H9 (cell line): ENCODE results near the gene A2ML1. TPM values are rescaled to one million over a fixed set of nuclear protein-coding genes. Genes with fewer than 3 reads are reported as not detected.
A peak's percentile ranks its signal among the peaks of the same experiment; 100 is the strongest.

ENCODE experiments used
- DNase-seq: peaks from one replicate; pipeline ENCODE4 v3.0.0-alpha.2; 2017
- H2AFZ ChIP-seq: one replicate; pipeline ENCODE4 v1.6.1; 2013; ENCODE audit warnings: mild to moderate bottlenecking, low read length, control low read depth, moderate library complexity
- H2AK5ac ChIP-seq: 2 replicates; pipeline ENCODE4 v1.6.1; 2013; ENCODE audit warnings: low read length, control low read depth, mixed read lengths; ENCODE audit not compliant: insufficient read length
- H2BK120ac ChIP-seq: one replicate; pipeline ENCODE4 v1.6.1; 2013; ENCODE audit warnings: low read depth, mild to moderate bottlenecking, low read length, control low read depth, inconsistent platforms; ENCODE audit not compliant: poor library complexity, severe bottlenecking
- H2BK12ac ChIP-seq: 2 replicates; pipeline ENCODE4 v1.6.1; 2013; ENCODE audit warnings: low read length, control low read depth, mixed read lengths, low read depth; ENCODE audit not compliant: insufficient read length
- H2BK15ac ChIP-seq: 2 replicates; pipeline ENCODE4 v1.6.1; 2013; ENCODE audit warnings: low read depth, low read length, control low read depth
- H2BK20ac ChIP-seq: one replicate; pipeline ENCODE4 v1.6.1; 2013; ENCODE audit warnings: low read depth, mild to moderate bottlenecking, low read length, control low read depth, inconsistent platforms; ENCODE audit not compliant: poor library complexity, severe bottlenecking
- H2BK5ac ChIP-seq: 2 replicates; pipeline ENCODE4 v1.6.1; 2013; ENCODE audit warnings: low read length, control low read depth, mixed read lengths; ENCODE audit not compliant: insufficient read length
- H3K14ac ChIP-seq: 2 replicates; pipeline ENCODE4 v1.6.1; 2013; ENCODE audit warnings: low read length, control low read depth; ENCODE audit not compliant: insufficient read depth
- H3K18ac ChIP-seq: 2 replicates; pipeline ENCODE4 v1.6.1; 2013; ENCODE audit warnings: low read depth, mild to moderate bottlenecking, mixed read lengths, low read length, control low read depth; ENCODE audit not compliant: insufficient read length
- H3K23ac ChIP-seq: 2 replicates; pipeline ENCODE4 v1.6.1; 2013; ENCODE audit warnings: low read length, control low read depth, mixed read lengths, low read depth; ENCODE audit not compliant: insufficient read length
- H3K23me2 ChIP-seq: 2 replicates; pipeline ENCODE4 v1.6.1; 2013; ENCODE audit warnings: low read depth, mild to moderate bottlenecking, mixed read lengths, low read length, control low read depth; ENCODE audit not compliant: insufficient read length, poor library complexity, severe bottlenecking
- H3K27ac ChIP-seq: 2 replicates; pipeline ENCODE4 v1.5.1; 2013; ENCODE audit warnings: low read length, control low read depth, mixed read lengths, low read depth; ENCODE audit not compliant: insufficient read length
- H3K27me3 ChIP-seq: 2 replicates; pipeline ENCODE4 v1.6.1; 2013; ENCODE audit warnings: low read length, control low read depth, inconsistent platforms; ENCODE audit not compliant: insufficient read depth
- H3K4ac ChIP-seq: 2 replicates; pipeline ENCODE4 v1.6.1; 2013; ENCODE audit warnings: low read depth, mild to moderate bottlenecking, control low read depth, inconsistent platforms, low read length, moderate library complexity
- H3K4me1 ChIP-seq: 2 replicates; pipeline ENCODE4 v1.6.1; 2013; ENCODE audit warnings: low read length, control low read depth, inconsistent platforms; ENCODE audit not compliant: insufficient read depth
- H3K4me2 ChIP-seq: 2 replicates; pipeline ENCODE4 v1.6.1; 2013; ENCODE audit warnings: low read length, control low read depth, mixed read lengths; ENCODE audit not compliant: insufficient read length, insufficient read depth
- H3K56ac ChIP-seq: 2 replicates; pipeline ENCODE4 v1.6.1; 2013; ENCODE audit warnings: low read depth, mild to moderate bottlenecking, mixed read lengths, low read length, control low read depth; ENCODE audit not compliant: insufficient read length
- H3K79me1 ChIP-seq: 2 replicates; pipeline ENCODE4 v1.6.1; 2013; ENCODE audit warnings: low read depth, mild to moderate bottlenecking, moderate library complexity, low read length, control low read depth, inconsistent platforms; ENCODE audit not compliant: insufficient read depth, poor library complexity, severe bottlenecking
- H3K79me2 ChIP-seq: 2 replicates; pipeline ENCODE4 v1.6.1; 2013; ENCODE audit warnings: low read length, control low read depth, inconsistent platforms; ENCODE audit not compliant: insufficient read depth
- H3K9ac ChIP-seq: 2 replicates; pipeline ENCODE4 v1.6.1; 2013; ENCODE audit warnings: low read length, control low read depth, mixed read lengths; ENCODE audit not compliant: insufficient read length; ENCODE audit errors: extremely low read depth
- H3K9me3 ChIP-seq: one replicate; pipeline ENCODE4 v1.6.1; 2013; ENCODE audit warnings: low read depth, low read length, inconsistent platforms; ENCODE audit not compliant: control insufficient read depth
- H3T11ph ChIP-seq: one replicate; pipeline ENCODE4 v1.6.1; 2013; ENCODE audit warnings: mild to moderate bottlenecking, low read length, control low read depth, inconsistent platforms
- H4K20me1 ChIP-seq: one replicate; pipeline ENCODE4 v1.6.1; 2013; ENCODE audit not compliant: control insufficient read depth, insufficient read length, insufficient read depth
- H4K5ac ChIP-seq: 2 replicates; pipeline ENCODE4 v1.6.1; 2013; ENCODE audit warnings: low read depth, mild to moderate bottlenecking, mixed read lengths, low read length, control low read depth; ENCODE audit not compliant: insufficient read length
- H4K8ac ChIP-seq: replicated peaks from 2 replicates; pipeline ENCODE4 v1.6.1; 2013; ENCODE audit warnings: low read length, control low read depth, mixed read lengths, low read depth; ENCODE audit not compliant: insufficient read length
- H4K91ac ChIP-seq: 2 replicates; pipeline ENCODE4 v1.6.1; 2013; ENCODE audit warnings: low read depth, mild to moderate bottlenecking, moderate library complexity, mixed read lengths, low read length, control low read depth; ENCODE audit not compliant: insufficient read length
- H3K27ac Mint-ChIP-seq, 3 experiments: 2 replicates in 2 of 3; 3 replicates in 1 of 3; pipeline ENCODE4 v1.8.0; 2020 to 2021; ENCODE audit warnings: mixed read lengths in 3 of 3, mild to moderate bottlenecking in 1 of 3, moderate library complexity in 1 of 3
- H3K27me3 Mint-ChIP-seq: 2 replicates; pipeline ENCODE4 v1.8.0; 2021; ENCODE audit warnings: low read depth, mild to moderate bottlenecking, moderate library complexity, mixed read lengths
- H3K36me3 Mint-ChIP-seq, 3 experiments: 2 replicates in 2 of 3; 3 replicates in 1 of 3; pipeline ENCODE4 v1.8.0; 2020 to 2021; ENCODE audit warnings: low read depth in 3 of 3, mixed read lengths in 3 of 3; ENCODE audit not compliant: insufficient read depth in 1 of 3
- H3K4me1 Mint-ChIP-seq, 2 experiments: 2 replicates each; pipeline ENCODE4 v1.8.0; 2020; ENCODE audit warnings: mixed read lengths in 2 of 2
- H3K4me3 Mint-ChIP-seq, 2 experiments: 2 replicates in 1 of 2; 3 replicates in 1 of 2; pipeline ENCODE4 v1.8.0; 2020 to 2021; ENCODE audit warnings: mild to moderate bottlenecking in 2 of 2, mixed read lengths in 2 of 2, moderate library complexity in 1 of 2
- H3K9me3 Mint-ChIP-seq, 2 experiments: 2 replicates in 1 of 2; 3 replicates in 1 of 2; pipeline ENCODE4 v1.8.0; 2020; ENCODE audit warnings: mild to moderate bottlenecking in 2 of 2, mixed read lengths in 2 of 2, moderate library complexity in 1 of 2
- CTCF ChIP-seq: fragments of 200-600 bp; sonication (generic); conservative IDR thresholded peaks from 3 replicates; pipeline ENCODE4 v1.8.0; 2021; ENCODE audit warnings: antibody characterized with exemption, mild to moderate bottlenecking
- WGBS: extraction: QIAGEN DNeasy Blood & Tissue Kit; methylation state at CpG from one replicate; pipeline ENCODE4 v1.1.7; 2013; ENCODE audit warnings: missing lambda C conversion rate, low lambda C conversion rate, mixed read lengths; ENCODE audit not compliant: insufficient read length; ENCODE audit errors: extremely low coverage; 5-methylcytosine and 5-hydroxymethylcytosine counted together
- total RNA-seq: library from RNA; stranded (reverse); gene quantifications from 2 replicates; pipeline ENCODE4 v1.2.1, GENCODE V29; 2021

The A2ML1 gene
- total RNA-seq, 1 experiment from 2014 or later, result 2.8 TPM

DNA sequence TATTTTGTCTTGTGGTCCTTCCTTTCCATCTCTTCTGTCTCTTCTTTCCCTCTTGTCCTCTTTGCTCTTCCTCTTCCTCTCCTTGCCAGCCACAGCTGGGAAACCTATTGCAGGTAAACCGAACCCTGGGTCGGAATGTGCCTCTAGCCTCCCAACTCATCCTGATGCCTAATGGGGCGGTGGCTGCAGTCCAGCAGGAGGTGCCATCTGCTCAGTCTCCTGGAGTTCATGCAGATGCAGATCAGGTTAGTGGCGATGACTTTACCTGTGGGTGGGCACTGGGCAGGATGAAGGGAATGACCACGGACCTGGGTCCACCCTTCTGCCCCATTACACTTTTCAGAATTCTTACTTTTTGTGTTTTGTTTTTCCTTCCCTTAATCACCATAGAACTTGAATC is 100.1 kb downstream of the A2ML1 start:
- Mint-ChIP-seq H3K27me3 (no peaks in the 10 kb centered on the region), H3K4me3 (peak overlapping the region in 1 of 2 experiments; percentile 39; a peak in 2 of 5 replicates), H3K9me3 (no peaks in the 10 kb centered on the region), H3K36me3 (peaks cover 46 to 50% (median 49%) of the 10 kb centered on the region in 3 experiments), H3K27ac (peak overlapping the region in 2 of 3 experiments; percentile 40 to 89; a peak in 4 of 7 replicates), H3K4me1 (peaks cover 15 to 28% of the 10 kb centered on the region in 2 experiments)
- Histone ChIP-seq H4K20me1 (no peaks in the 10 kb centered on the region), H4K5ac (no peak overlapping the region), H2BK120ac (no peak overlapping the region), H4K8ac (no peak overlapping the region), H2AK5ac (no peak overlapping the region), H2BK20ac (no peak overlapping the region), H3K4me1 (peaks cover 2% of the 10 kb centered on the region; the same call in 1 of the 2 replicates), H3K9me3 (no peaks in the 10 kb centered on the region), H3K27ac (no peak overlapping the region), H3K79me1 (peaks cover 6% of the 10 kb centered on the region), H3K79me2 (peaks cover 48% of the 10 kb centered on the region), H3K14ac (no peak overlapping the region), H3K9ac (no peak overlapping the region), H3K18ac (no peak overlapping the region), H2BK15ac (no peak overlapping the region), H3K23me2 (no peaks in the 10 kb centered on the region), H2BK12ac (no peak overlapping the region), H2AFZ (no peak overlapping the region), H3K23ac (no peak overlapping the region), H3K4me2 (no peak overlapping the region), H3K27me3 (no peaks in the 10 kb centered on the region), H2BK5ac (no peak overlapping the region), H3K56ac (no peak overlapping the region), H3T11ph (no peak overlapping the region), H3K4ac (no peak overlapping the region), H4K91ac (no peak overlapping the region)
- whole genome bisulfite sequencing, result no CpG with 5 or more reads among the region's 5 CpGs
- TF ChIP-seq CTCF, result peak; percentile 26; the same call in 1 of the 3 replicates
- no peak for DNase-seq

Other genes starting within 250 kb of the A2ML1 start
- 0.22 TPM in 1 of 2 replicates, not detected in the other for gene AICDA, start 209.8 kb upstream of the A2ML1 start, total RNA-seq
- gene MFAP5, start 159.8 kb upstream of the A2ML1 start, total RNA-seq, result 0.09 and 0.26 TPM in 2 replicates
- 80.2 and 87.7 TPM in 2 replicates for gene RIMKLB, start 124.6 kb upstream of the A2ML1 start, total RNA-seq
- gene PHC1, start 91.9 kb downstream of the A2ML1 start, total RNA-seq, result 558 and 568 TPM in 2 replicates
- gene M6PR, start 127.0 kb downstream of the A2ML1 start, total RNA-seq, result 153 and 163 TPM in 2 replicates
- gene KLRG1, start 166.9 kb downstream of the A2ML1 start, total RNA-seq, result 2.1 and 2.5 TPM in 2 replicates